T-helper 1 cell treated with Interleukin-12 subunit alpha and Interleukin-12 subunit beta and Interleukin-4 antibody, amounts not matched to agents 30 μg/mL and 1 μg/mL, for 36 hours (primary cell): ENCODE measurements around the gene UNC5CL.
"Not testable (repeated sequence)": the region's sequence is repeated elsewhere in the genome, so short reads cannot be mapped to it uniquely, and the experiment has no call there.

Experiments used
- H3K27ac Mint-ChIP-seq: one replicate; pipeline ENCODE4 v1.8.0; 2021; ENCODE audit warnings: mild to moderate bottlenecking, mixed read lengths
- H3K27me3 Mint-ChIP-seq: one replicate; pipeline ENCODE4 v1.8.0; 2021; ENCODE audit warnings: low read depth, mixed read lengths
- H3K36me3 Mint-ChIP-seq: one replicate; pipeline ENCODE4 v1.8.0; 2021; ENCODE audit warnings: low read depth, mixed read lengths
- H3K4me1 Mint-ChIP-seq: one replicate; pipeline ENCODE4 v1.8.0; 2021; ENCODE audit warnings: low read depth, mixed read lengths
- H3K4me3 Mint-ChIP-seq: one replicate; pipeline ENCODE4 v1.8.0; 2021; ENCODE audit warnings: mild to moderate bottlenecking, moderate library complexity, mixed read lengths
- H3K9me3 Mint-ChIP-seq: one replicate; pipeline ENCODE4 v1.8.0; 2021; ENCODE audit warnings: mixed read lengths

UNC5CL gene

GRCh38 chr6:41014780-41015179, 24.2 kb downstream of the UNC5CL start:
- Mint-ChIP-seq H3K4me3 (no peak overlapping the region), H3K27me3 (peaks cover 19% of the 10 kb centered on the region), H3K9me3 (no peaks in the 10 kb centered on the region), H3K36me3 (no peaks in the 10 kb centered on the region), H3K4me1 (no peaks in the 10 kb centered on the region), H3K27ac (no peak overlapping the region)

- Mint-ChIP-seq H3K36me3 (no peaks in the 10 kb centered on the region), H3K27me3 (peaks cover 18% of the 10 kb centered on the region)
Measured at GRCh38 chr6:41013466-41014153, 25.4 kb downstream of the UNC5CL start.

GRCh38 chr6:41011673-41012072, 27.3 kb downstream of the UNC5CL start:
- no peak overlapping the region for H3K4me3 Mint-ChIP-seq
- H3K9me3 Mint-ChIP-seq, result no peaks in the 10 kb centered on the region
- H3K27me3 Mint-ChIP-seq, result peaks cover 13% of the 10 kb centered on the region
- H3K36me3 Mint-ChIP-seq, result no peaks in the 10 kb centered on the region
- H3K27ac Mint-ChIP-seq, result no peak overlapping the region
- H3K4me1 Mint-ChIP-seq, result no peaks in the 10 kb centered on the region

More at GRCh38 chr6:41013466-41014153, 25.4 kb downstream of the UNC5CL start:
- no peak overlapping the region for H3K27ac Mint-ChIP-seq
- no peaks in the 10 kb centered on the region for H3K4me1 Mint-ChIP-seq
- H3K9me3 Mint-ChIP-seq, result no peaks in the 10 kb centered on the region
- no peak overlapping the region for H3K4me3 Mint-ChIP-seq

- Mint-ChIP-seq H3K4me3 (no peak overlapping the region), H3K27ac (no peak overlapping the region), H3K36me3 (no peaks in the 10 kb centered on the region), H3K27me3 (peaks cover 20% of the 10 kb centered on the region), H3K4me1 (no peaks in the 10 kb centered on the region), H3K9me3 (no peaks in the 10 kb centered on the region)
Measured at GRCh38 chr6:41009669-41010068, 29.4 kb downstream of the UNC5CL start.

GRCh38 chr6:41008011-41008410, 31.0 kb downstream of the UNC5CL start:
- Mint-ChIP-seq H3K36me3 (no peaks in the 10 kb centered on the region), H3K9me3 (no peaks in the 10 kb centered on the region), H3K4me3 (no peak overlapping the region), H3K27me3 (peaks cover 31% of the 10 kb centered on the region), H3K4me1 (no peaks in the 10 kb centered on the region), H3K27ac (no peak overlapping the region)

GRCh38 chr6:41006980-41007379, 32.0 kb downstream of the UNC5CL start:
- not testable (repeated sequence) for H3K27ac Mint-ChIP-seq, H3K4me3 Mint-ChIP-seq, H3K9me3 Mint-ChIP-seq, H3K36me3 Mint-ChIP-seq, H3K4me1 Mint-ChIP-seq
- H3K27me3 Mint-ChIP-seq, result peaks cover 35% of the 10 kb centered on the region

GRCh38 chr6:41006217-41006616, 32.8 kb downstream of the UNC5CL start:
- not testable (repeated sequence) for H3K27ac Mint-ChIP-seq, H3K9me3 Mint-ChIP-seq

GRCh38 chr6:41002168-41002567, 36.9 kb downstream of the UNC5CL start:
- Mint-ChIP-seq H3K9me3 (no peaks in the 10 kb centered on the region), H3K27ac (no peak overlapping the region), H3K27me3 (peaks cover 49% of the 10 kb centered on the region), H3K4me1 (no peaks in the 10 kb centered on the region), H3K4me3 (no peak overlapping the region), H3K36me3 (no peaks in the 10 kb centered on the region)

More at GRCh38 chr6:41006217-41006616, 32.8 kb downstream of the UNC5CL start:
- not testable (repeated sequence) for H3K4me1 Mint-ChIP-seq, H3K36me3 Mint-ChIP-seq, H3K4me3 Mint-ChIP-seq
- peaks cover 42% of the 10 kb centered on the region for H3K27me3 Mint-ChIP-seq

GRCh38 chr6:41000248-41000647, 38.8 kb downstream of the UNC5CL start:
- H3K27ac Mint-ChIP-seq, result no peak overlapping the region
- no peak overlapping the region for H3K4me3 Mint-ChIP-seq
- H3K27me3 Mint-ChIP-seq, result peaks cover 48% of the 10 kb centered on the region
- no peaks in the 10 kb centered on the region for H3K36me3 Mint-ChIP-seq
- no peaks in the 10 kb centered on the region for H3K9me3 Mint-ChIP-seq
- H3K4me1 Mint-ChIP-seq, result no peaks in the 10 kb centered on the region

GRCh38 chr6:40999569-40999968, 39.5 kb downstream of the UNC5CL start:
- H3K36me3 Mint-ChIP-seq, result no peaks in the 10 kb centered on the region
- H3K9me3 Mint-ChIP-seq, result no peaks in the 10 kb centered on the region
- H3K4me1 Mint-ChIP-seq, result no peaks in the 10 kb centered on the region
- H3K4me3 Mint-ChIP-seq, result no peak overlapping the region
- H3K27me3 Mint-ChIP-seq, result peaks cover 41% of the 10 kb centered on the region
- H3K27ac Mint-ChIP-seq, result no peak overlapping the region

GRCh38 chr6:40998661-40999060, 40.4 kb downstream of the UNC5CL start:
- no peaks in the 10 kb centered on the region for H3K36me3 Mint-ChIP-seq
- peaks cover 43% of the 10 kb centered on the region for H3K27me3 Mint-ChIP-seq
- no peak overlapping the region for H3K4me3 Mint-ChIP-seq
- H3K4me1 Mint-ChIP-seq, result no peaks in the 10 kb centered on the region
- H3K9me3 Mint-ChIP-seq, result no peaks in the 10 kb centered on the region
- no peak overlapping the region for H3K27ac Mint-ChIP-seq

GRCh38 chr6:40997234-40997957, 41.6 kb downstream of the UNC5CL start:
- no peaks in the 10 kb centered on the region for H3K36me3 Mint-ChIP-seq
- H3K27me3 Mint-ChIP-seq, result peaks cover 44% of the 10 kb centered on the region
- no peak overlapping the region for H3K4me3 Mint-ChIP-seq
- no peaks in the 10 kb centered on the region for H3K9me3 Mint-ChIP-seq
- no peak overlapping the region for H3K27ac Mint-ChIP-seq
- H3K4me1 Mint-ChIP-seq, result no peaks in the 10 kb centered on the region

- Mint-ChIP-seq H3K9me3 (no peaks in the 10 kb centered on the region), H3K27ac (no peak overlapping the region), H3K27me3 (peaks cover 45% of the 10 kb centered on the region), H3K4me1 (no peaks in the 10 kb centered on the region), H3K36me3 (no peaks in the 10 kb centered on the region), H3K4me3 (no peak overlapping the region)
Measured at GRCh38 chr6:40996591-40997233, 42.3 kb downstream of the UNC5CL start.

- Mint-ChIP-seq H3K4me1 (no peaks in the 10 kb centered on the region), H3K4me3 (no peak overlapping the region), H3K27ac (no peak overlapping the region)
Measured at GRCh38 chr6:40992746-40993145, 46.3 kb downstream of the UNC5CL start.

GRCh38 chr6:40990301-40990700, 48.7 kb downstream of the UNC5CL start:
- Mint-ChIP-seq H3K27ac (no peak overlapping the region), H3K4me1 (no peaks in the 10 kb centered on the region), H3K4me3 (no peak overlapping the region), H3K9me3 (no peaks in the 10 kb centered on the region), H3K27me3 (peaks cover 39% of the 10 kb centered on the region), H3K36me3 (no peaks in the 10 kb centered on the region)

More at GRCh38 chr6:40992746-40993145, 46.3 kb downstream of the UNC5CL start:
- Mint-ChIP-seq H3K27me3 (peaks cover 37% of the 10 kb centered on the region), H3K9me3 (no peaks in the 10 kb centered on the region), H3K36me3 (no peaks in the 10 kb centered on the region)
